ENCODE data around the gene LILRB3.
A peak's percentile ranks its signal among the peaks of the same experiment; 100 is the strongest.
"Not testable (repeated sequence)": the region's sequence is repeated elsewhere in the genome, so short reads cannot be mapped to it uniquely, and the experiment has no call there.

LILRB3 gene

DNA sequence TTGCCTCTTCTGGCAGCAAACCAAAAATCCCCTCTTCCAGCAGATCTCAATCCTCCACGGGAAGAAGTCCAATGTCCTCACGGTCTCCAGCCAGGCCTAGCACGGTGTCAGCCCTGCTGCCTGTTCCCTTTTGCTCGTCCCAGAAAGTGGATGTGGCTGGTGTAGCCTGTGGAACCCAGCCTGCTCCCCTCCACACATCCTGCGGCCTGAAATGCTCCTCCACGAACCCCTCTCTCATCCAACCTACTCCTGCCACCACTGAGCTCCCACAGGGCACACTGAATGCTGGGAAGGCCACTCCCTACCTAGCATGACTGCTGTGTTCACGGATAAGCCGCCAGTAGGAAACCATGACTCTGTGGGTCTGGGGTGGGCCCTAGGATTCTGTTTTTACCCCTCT, 36.5 kb downstream of the LILRB3 start:
- Histone ChIP-seq H3K4me1 (ENCODE audit: control insufficient read depth in 1 of 2, insufficient read depth in 2 of 2, low read length in 2 of 2) (peaks cover 5 to 12% of the 10 kb centered on the region in 2 donors), H3K36me3 (ENCODE audit: control insufficient read depth in 1 of 2, insufficient read depth in 2 of 2, low read length in 2 of 2) (peaks cover 8 to 12% of the 10 kb centered on the region in 2 donors), H3K27me3 (ENCODE audit: low read depth, low read length) (no peaks in the 10 kb centered on the region), H3K4me3 (ENCODE audit: low read depth in 1 of 2, low read length in 2 of 2) (no peak overlapping the region), H3K27ac (ENCODE audit: low read length) (peak overlapping the region; percentile 85), H3K9me3 (ENCODE audit: control insufficient read depth in 1 of 2, low read length in 2 of 2) (no peaks in the 10 kb centered on the region)

DNA sequence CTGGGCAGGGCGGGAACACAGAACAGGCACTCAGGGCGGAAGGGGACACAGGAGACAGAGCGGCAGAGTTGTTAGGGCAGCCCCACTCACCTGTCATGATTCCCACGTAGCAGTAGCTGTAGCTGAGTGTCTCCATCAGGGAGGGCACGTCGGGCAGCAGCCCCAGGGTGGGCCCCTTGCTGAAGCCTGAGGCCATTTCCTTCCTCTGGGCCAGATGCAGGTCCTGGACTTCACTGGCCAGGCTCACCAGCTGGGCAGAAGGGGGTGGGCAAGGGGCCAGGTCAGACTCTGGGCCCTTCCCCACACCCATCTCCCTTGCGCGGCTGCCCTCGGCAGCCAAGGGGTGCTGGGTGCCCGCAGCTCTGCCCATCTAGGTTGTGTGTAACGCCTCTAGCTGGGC, 39.4 kb downstream of the LILRB3 start:
- Histone ChIP-seq H3K27ac (ENCODE audit: low read length) (no peak overlapping the region), H3K36me3 (ENCODE audit: control insufficient read depth in 1 of 2, insufficient read depth in 2 of 2, low read length in 2 of 2) (peaks cover 13 to 29% of the 10 kb centered on the region in 2 donors), H3K9me3 (ENCODE audit: control insufficient read depth in 1 of 2, low read length in 2 of 2) (no peaks in the 10 kb centered on the region)

DNA sequence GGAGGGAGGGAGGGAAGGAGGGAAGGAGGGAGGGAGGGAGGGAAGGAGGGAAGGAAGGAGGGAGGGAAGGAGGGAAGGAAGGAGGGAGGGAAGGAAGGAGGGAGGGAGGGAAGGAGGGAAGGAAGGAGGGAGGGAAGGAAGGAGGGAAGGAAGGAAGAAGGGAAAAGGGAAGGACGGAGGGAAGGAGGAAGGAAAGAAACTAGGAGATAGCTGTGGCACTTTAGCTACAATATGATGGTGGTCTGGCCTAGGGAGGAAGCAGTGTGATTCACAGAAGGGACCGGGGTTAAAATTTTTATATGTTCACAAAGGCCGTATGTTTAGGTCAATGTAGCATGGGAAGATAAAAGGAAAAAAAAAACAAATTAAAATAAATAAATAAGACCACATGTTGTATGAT, 40.9 kb downstream of the LILRB3 start:
- not testable (repeated sequence) for H3K9me3 ChIP-seq (ENCODE audit: control insufficient read depth in 1 of 2, low read length in 2 of 2); H3K4me3 ChIP-seq (ENCODE audit: low read depth in 1 of 2, low read length in 2 of 2); H3K27me3 ChIP-seq (ENCODE audit: low read depth, low read length); H3K4me1 ChIP-seq (ENCODE audit: control insufficient read depth in 1 of 2, insufficient read depth in 2 of 2, low read length in 2 of 2); H3K27ac ChIP-seq (ENCODE audit: low read length)
- H3K36me3 ChIP-seq (ENCODE audit: control insufficient read depth in 1 of 2, insufficient read depth in 2 of 2, low read length in 2 of 2), result peaks cover 9 to 31% of the 10 kb centered on the region in 2 donors

More for the DNA sequence above, 39.4 kb downstream of the LILRB3 start:
- Histone ChIP-seq H3K4me3 (ENCODE audit: low read depth in 1 of 2, low read length in 2 of 2) (no peak overlapping the region), H3K4me1 (ENCODE audit: control insufficient read depth in 1 of 2, insufficient read depth in 2 of 2, low read length in 2 of 2) (peaks cover 2 to 5% of the 10 kb centered on the region in 2 donors), H3K27me3 (ENCODE audit: low read depth, low read length) (no peaks in the 10 kb centered on the region)

DNA sequence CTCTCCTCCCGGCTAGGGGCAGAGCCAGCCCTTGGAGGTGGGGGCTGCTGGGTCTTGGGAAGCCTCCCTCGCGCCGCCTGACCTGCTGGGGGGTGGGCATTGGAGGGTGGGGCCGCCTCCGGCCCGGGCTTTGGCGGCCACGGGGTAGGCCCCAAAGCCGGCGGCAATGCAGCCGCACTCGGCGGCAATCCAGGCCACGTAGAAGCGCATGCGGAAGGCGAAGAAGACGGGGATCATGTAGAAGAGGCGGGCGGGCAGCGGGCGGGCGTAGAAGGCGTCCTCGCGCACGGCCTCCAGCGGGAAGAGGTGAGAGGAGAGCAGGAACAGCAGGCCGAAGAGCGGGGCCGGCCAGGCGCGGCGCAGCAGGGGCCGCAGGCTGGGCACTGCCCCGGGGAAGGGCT, 42.1 kb downstream of the LILRB3 start:
- Histone ChIP-seq H3K4me3 (ENCODE audit: low read depth in 1 of 2, low read length in 2 of 2) (no peak overlapping the region), H3K27ac (ENCODE audit: low read length) (no peak overlapping the region), H3K9me3 (ENCODE audit: control insufficient read depth in 1 of 2, low read length in 2 of 2) (no peaks in the 10 kb centered on the region), H3K36me3 (ENCODE audit: control insufficient read depth in 1 of 2, insufficient read depth in 2 of 2, low read length in 2 of 2) (peaks cover 5 to 31% of the 10 kb centered on the region in 2 donors), H3K27me3 (ENCODE audit: low read depth, low read length) (no peaks in the 10 kb centered on the region), H3K4me1 (ENCODE audit: control insufficient read depth in 1 of 2, insufficient read depth in 2 of 2, low read length in 2 of 2) (no peaks in the 10 kb centered on the region)

DNA sequence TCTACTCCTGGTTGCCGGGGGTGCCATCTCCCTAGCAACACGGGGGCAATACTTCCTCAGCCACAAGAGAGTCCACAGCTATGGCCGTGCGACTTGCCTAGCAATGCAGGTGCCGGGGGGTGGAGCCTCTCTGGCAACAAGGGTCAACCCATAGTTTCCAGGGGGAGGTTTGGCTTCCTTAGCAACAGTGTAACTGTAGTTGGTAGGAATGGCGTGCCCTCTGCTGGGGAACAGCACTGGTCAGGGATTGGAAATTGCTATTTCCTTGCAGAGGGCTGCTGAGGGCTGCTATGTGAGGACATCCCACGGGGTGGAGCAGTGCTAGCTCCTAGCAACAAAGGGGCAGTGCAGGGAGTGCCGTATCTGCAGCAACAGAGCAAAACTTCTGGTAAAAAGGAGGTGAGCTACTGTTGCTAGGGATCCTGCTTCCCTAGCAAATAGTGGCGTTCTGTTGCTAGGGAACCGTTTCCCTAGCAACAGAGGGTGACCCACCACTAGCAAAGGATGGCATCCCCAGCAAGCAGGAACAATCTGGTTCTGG, 42.8 kb downstream of the LILRB3 start:
- Histone ChIP-seq H3K36me3 (ENCODE audit: control insufficient read depth in 1 of 2, insufficient read depth in 2 of 2, low read length in 2 of 2) (peaks cover 5 to 31% of the 10 kb centered on the region in 2 donors), H3K27ac (ENCODE audit: low read length) (no peak overlapping the region), H3K4me1 (ENCODE audit: control insufficient read depth in 1 of 2, insufficient read depth in 2 of 2, low read length in 2 of 2) (no peaks in the 10 kb centered on the region), H3K9me3 (ENCODE audit: control insufficient read depth in 1 of 2, low read length in 2 of 2) (no peaks in the 10 kb centered on the region), H3K27me3 (ENCODE audit: low read depth, low read length) (no peaks in the 10 kb centered on the region), H3K4me3 (ENCODE audit: low read depth in 1 of 2, low read length in 2 of 2) (no peak overlapping the region)

DNA sequence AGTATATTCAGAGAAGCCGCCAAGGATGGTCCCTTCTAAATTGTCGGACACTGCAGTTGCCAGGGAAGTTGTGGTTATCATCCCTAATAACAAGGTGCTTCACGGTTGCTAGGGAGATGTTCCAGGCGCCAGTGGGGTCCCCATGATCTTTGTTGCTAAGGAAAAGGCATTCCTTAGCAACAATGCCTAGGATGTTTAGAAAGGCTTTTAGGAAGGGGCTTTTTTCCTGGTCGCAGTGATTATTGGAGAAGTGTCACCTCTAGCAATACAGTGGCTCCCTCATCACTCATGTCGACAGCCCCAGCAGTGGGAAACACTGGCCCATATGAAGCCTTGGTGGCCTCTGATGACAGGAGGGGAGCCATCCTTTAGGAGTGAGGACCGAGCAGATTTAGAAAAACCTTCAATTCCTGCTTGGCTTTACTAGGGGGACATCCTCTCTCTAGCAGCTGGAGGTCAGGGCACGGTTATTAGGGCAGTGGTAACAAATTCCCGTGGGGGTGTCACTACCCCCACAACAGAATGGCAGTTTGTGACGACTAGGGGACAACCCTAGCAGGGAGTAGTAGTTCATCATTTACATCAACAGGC, 43.5 kb downstream of the LILRB3 start:
- Histone ChIP-seq H3K27me3 (ENCODE audit: low read depth, low read length) (no peaks in the 10 kb centered on the region), H3K27ac (ENCODE audit: low read length) (no peak overlapping the region), H3K4me1 (ENCODE audit: control insufficient read depth in 1 of 2, insufficient read depth in 2 of 2, low read length in 2 of 2) (no peaks in the 10 kb centered on the region), H3K4me3 (ENCODE audit: low read depth in 1 of 2, low read length in 2 of 2) (no peak overlapping the region), H3K36me3 (ENCODE audit: control insufficient read depth in 1 of 2, insufficient read depth in 2 of 2, low read length in 2 of 2) (peaks cover 5 to 31% of the 10 kb centered on the region in 2 donors), H3K9me3 (ENCODE audit: control insufficient read depth in 1 of 2, low read length in 2 of 2) (no peaks in the 10 kb centered on the region)

DNA sequence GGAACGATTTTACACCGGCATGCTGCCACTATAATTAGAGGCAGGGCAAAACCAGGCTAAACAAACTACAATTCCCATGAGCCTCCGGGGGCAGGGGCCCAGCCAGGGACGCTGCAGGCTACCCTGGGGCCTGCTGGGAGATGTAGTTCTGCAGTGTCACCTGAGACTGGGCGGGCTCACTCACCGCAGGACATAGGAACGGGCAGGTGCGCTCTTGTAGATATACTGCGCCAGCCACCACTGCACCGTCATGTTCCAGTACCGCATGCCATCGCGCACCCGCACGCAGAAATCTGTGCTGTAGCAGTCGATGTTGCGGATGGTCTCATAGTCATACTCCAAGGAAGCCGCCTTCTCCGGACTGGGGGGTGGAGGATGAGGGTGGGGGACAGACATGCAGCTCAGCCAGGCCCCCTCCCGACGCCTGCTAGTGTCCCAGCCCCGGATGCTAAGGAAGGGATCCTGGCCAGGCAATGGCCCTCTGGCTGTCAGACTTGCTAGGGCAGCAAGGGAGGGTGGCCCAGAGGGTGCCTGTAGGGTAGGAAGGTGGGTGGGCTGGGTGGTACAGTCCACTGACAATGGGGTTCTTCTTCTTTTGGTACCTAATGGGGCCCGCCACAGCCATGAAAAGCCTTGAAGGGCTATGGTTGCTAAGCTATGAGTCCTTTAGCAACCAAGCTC, 44.1 kb downstream of the LILRB3 start:
- Histone ChIP-seq H3K4me3 (ENCODE audit: low read depth in 1 of 2, low read length in 2 of 2) (no peak overlapping the region), H3K9me3 (ENCODE audit: control insufficient read depth in 1 of 2, low read length in 2 of 2) (no peaks in the 10 kb centered on the region), H3K4me1 (ENCODE audit: control insufficient read depth in 1 of 2, insufficient read depth in 2 of 2, low read length in 2 of 2) (no peaks in the 10 kb centered on the region), H3K27ac (ENCODE audit: low read length) (no peak overlapping the region), H3K27me3 (ENCODE audit: low read depth, low read length) (no peaks in the 10 kb centered on the region), H3K36me3 (ENCODE audit: control insufficient read depth in 1 of 2, insufficient read depth in 2 of 2, low read length in 2 of 2) (peaks cover 5 to 31% of the 10 kb centered on the region in 2 donors)

DNA sequence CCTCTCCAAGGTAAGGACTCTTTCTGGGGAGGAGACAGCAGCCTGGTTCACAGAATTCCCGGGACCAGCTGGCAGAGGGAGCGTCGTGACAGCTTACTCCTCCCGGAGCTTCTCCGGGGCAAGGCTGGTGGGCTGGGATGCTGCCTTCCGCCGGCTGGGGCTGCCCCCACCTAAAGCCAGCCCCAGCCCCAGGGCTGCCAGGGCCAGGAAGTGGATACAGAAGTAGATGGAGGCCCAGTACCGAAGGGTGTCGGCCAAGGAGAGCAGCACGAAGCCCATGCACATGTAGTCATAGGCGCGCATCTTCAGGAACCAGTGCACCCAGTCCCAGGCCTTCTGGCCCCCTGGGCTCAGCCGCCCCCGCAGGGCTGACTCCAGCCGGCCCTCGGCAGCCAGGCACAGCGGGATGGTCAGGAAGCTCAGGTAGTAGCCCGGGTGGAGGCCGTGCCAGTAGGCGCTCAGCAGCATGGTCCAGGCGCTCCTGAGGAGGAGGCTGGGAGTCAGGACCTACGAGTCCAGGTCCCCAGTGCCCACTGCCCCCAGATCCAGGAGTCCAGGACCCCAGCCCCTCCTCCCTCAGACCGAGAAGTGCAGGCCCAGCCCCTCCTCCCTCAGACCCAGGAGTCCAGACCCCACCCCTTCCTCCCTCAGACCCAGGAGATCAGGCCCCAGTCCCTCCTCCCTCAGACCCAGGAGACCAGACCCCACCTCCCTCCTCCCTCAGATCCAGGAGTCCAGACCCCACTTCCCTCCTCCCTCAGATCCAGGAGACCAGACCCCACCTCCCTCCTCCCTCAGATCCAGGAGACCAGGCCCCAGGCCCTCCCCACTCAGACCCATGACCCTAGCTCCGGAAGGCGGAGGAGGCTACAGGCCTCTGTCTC, 48.6 kb downstream of the LILRB3 start:
- Histone ChIP-seq H3K9me3 (ENCODE audit: control insufficient read depth in 1 of 2, low read length in 2 of 2) (no peaks in the 10 kb centered on the region), H3K36me3 (ENCODE audit: control insufficient read depth in 1 of 2, insufficient read depth in 2 of 2, low read length in 2 of 2) (peaks cover 2 to 9% of the 10 kb centered on the region in 2 donors), H3K4me1 (ENCODE audit: control insufficient read depth in 1 of 2, insufficient read depth in 2 of 2, low read length in 2 of 2) (peaks cover 0 to 4% of the 10 kb centered on the region in 2 donors), H3K27ac (ENCODE audit: low read length) (no peak overlapping the region), H3K27me3 (ENCODE audit: low read depth, low read length) (no peaks in the 10 kb centered on the region), H3K4me3 (ENCODE audit: low read depth in 1 of 2, low read length in 2 of 2) (no peak overlapping the region)

DNA sequence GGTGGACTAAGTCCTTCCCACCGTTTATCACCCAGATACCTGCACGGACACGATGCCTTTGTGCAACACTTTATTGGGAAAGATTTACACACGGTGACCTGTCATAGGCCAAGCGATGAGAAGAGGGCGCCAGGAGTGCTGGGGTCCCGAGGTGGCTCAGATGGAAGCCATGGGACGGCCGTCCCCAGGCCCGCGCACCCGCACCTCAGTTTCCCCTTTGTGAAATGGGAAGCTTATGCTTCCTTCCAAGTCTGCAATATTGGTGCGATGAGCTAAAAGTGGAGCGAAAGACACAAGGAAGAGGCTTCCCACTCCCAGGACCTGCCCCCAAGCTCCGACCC, 49.5 kb downstream of the LILRB3 start:
- Histone ChIP-seq H3K27me3 (ENCODE audit: low read depth, low read length) (no peaks in the 10 kb centered on the region), H3K27ac (ENCODE audit: low read length) (no peak overlapping the region), H3K4me1 (ENCODE audit: control insufficient read depth in 1 of 2, insufficient read depth in 2 of 2, low read length in 2 of 2) (peaks cover 0 to 6% of the 10 kb centered on the region in 2 donors), H3K9me3 (ENCODE audit: control insufficient read depth in 1 of 2, low read length in 2 of 2) (no peaks in the 10 kb centered on the region), H3K4me3 (ENCODE audit: low read depth in 1 of 2, low read length in 2 of 2) (no peak overlapping the region), H3K36me3 (ENCODE audit: control insufficient read depth in 1 of 2, insufficient read depth in 2 of 2, low read length in 2 of 2) (peaks cover 0 to 1% of the 10 kb centered on the region in 2 donors)

DNA sequence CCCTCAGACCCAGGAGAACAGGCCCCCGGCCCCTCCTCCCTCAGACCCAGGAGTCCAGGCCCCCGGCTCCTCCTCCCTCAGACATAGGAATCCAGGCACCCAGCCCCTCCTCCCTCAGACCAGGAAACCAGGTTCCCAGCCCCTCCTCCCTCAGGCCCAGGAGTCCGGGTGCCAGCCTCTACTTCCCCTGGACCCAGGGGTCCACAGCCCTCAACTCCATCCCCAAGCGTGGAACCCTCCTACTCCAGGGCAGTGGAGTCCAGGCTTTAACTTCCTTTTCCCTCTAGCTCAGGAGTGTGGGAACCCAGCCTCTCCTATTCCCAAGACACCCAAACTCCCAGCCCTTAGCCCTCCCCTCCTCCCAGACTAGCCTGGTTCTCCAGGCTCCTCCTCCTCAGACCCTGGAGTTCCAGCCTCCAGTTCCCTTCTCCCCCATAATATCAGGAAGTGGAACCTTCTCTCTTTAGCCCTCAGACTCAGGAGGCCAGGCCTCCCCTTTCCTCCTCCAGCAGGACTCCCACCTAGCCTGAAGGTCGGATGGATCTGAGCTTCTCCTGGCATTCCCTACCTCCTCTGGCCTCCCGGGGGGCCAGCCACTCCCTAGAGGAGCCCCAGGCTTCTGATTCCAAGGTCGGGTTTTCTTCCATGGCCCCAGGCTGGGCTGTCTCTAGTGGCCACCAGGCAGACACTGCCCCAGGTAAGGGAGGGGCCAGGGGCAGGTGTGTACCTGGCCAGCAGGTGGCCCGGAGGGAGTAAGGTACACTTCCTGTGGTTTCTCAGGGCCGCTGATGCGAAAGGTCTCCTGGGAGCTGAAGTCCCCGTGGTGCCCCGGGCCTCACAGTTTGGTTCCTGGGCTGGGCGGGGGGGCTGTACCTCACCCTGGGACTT, 50.1 kb downstream of the LILRB3 start, which contains the start of gene TMC4:
TSS of gene TMC4 (minus strand) at position 690 of the 888 bp plus-strand sequence. CDS start at position 647, 43 bp downstream.
- peak within 1 kb of the TSS in 1 of 2 donors; percentile 62 for H3K4me3 ChIP-seq (ENCODE audit: low read depth in 1 of 2, low read length in 2 of 2)
- H3K36me3 ChIP-seq (ENCODE audit: control insufficient read depth in 1 of 2, insufficient read depth in 2 of 2, low read length in 2 of 2), result no peaks in the 10 kb centered on the region

More for the DNA sequence above, 50.1 kb downstream of the LILRB3 start, which contains the start of gene TMC4:
- Histone ChIP-seq H3K9me3 (ENCODE audit: control insufficient read depth in 1 of 2, low read length in 2 of 2) (no peaks in the 10 kb centered on the region), H3K27me3 (ENCODE audit: low read depth, low read length) (no peaks in the 10 kb centered on the region), H3K27ac (ENCODE audit: low read length) (peak within 1 kb of the TSS; percentile 69), H3K4me1 (ENCODE audit: control insufficient read depth in 1 of 2, insufficient read depth in 2 of 2, low read length in 2 of 2) (peaks cover 0 to 7% of the 10 kb centered on the region in 2 donors)

Measured in muscle layer of duodenum (tissue), 2 donors.